Liver (tissue), 3 donors: ENCODE results near the gene MVB12B.

Experiments used
- CTCF ChIP-seq: fragments of 150-350 bp; IDR thresholded peaks from 2 replicates; pipeline ENCODE4 v1.5.1; 2017; ENCODE audit warnings: improper control_type of control experiment, low read depth, low read length; ENCODE audit not compliant: missing input control
- GABPA ChIP-seq, 2 donors: IDR thresholded peaks in 1 of 2; conservative IDR thresholded peaks in 1 of 2; 2 replicates each; pipeline ENCODE4 v1.6.1; 2016; ENCODE audit warnings: antibody characterized with exemption in 2 of 2, mild to moderate bottlenecking in 1 of 2, moderate library complexity in 1 of 2
- JUND ChIP-seq, 2 donors: IDR thresholded peaks; 2 replicates each; pipeline ENCODE4 v1.6.1; 2016; ENCODE audit warnings: antibody characterized with exemption in 2 of 2
- SP1 ChIP-seq: IDR thresholded peaks from 2 replicates; pipeline ENCODE4 v1.6.1; 2018; ENCODE audit warnings: antibody characterized with exemption, mild to moderate bottlenecking
- TAF1 ChIP-seq: conservative IDR thresholded peaks from 2 replicates; pipeline ENCODE4 v1.6.1; 2016; ENCODE audit warnings: antibody characterized with exemption, mild to moderate bottlenecking
- ZBTB33 ChIP-seq: IDR thresholded peaks from 2 replicates; pipeline ENCODE4 v1.6.1; 2016; ENCODE audit warnings: antibody characterized with exemption
- donor health status: healthy.
- donor health status: healthy.

- TF ChIP-seq CTCF (no peak), JUND (IDR thresholded peaks at IDR 0.05) (no peak), TAF1 (no peak), GABPA (IDR thresholded peaks at IDR 0.05 in 1 of 2, conservative IDR thresholded peaks at IDR 0.05 in 1 of 2) (no peak), ZBTB33 (no peak), SP1 (no peak)
These were observed 15.3 kb downstream of the MVB12B start for GRCh38 chr9:126341902-126342301.
